ENCODE results near the gene AMFR. TPM values are rescaled to one million over a fixed set of nuclear protein-coding genes. Genes with fewer than 3 reads are reported as not detected.

Gene AMFR
- total and polyA plus RNA-seq, 10 of the 15 experiments (the other 5 are each of a cell fraction or from before 2014, with no cell fraction given): 8.2 to 67.6 (median 28.1) TPM

DNA sequence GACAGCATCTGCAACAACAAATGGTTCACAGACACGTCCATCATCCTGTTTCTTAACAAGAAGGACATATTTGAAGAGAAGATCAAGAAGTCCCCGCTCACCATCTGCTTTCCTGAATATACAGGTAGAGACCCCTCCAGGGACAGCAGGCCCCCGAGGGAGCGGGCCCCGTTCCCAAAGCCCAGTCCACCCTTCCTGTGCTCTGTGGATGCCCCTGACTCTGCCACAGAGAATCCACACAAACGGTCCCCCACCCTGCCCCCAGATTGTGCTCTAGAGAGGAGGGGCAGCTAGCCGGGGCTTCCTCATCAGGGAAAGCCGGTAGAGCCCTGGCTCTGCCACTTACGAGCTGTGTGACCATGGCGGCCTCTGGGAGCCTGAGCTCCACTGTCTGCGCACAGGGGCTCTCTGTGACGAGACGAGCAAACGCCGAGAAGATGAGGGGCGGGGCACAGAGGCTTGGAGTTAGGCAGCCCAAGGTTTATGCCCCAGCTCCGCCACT, 84.4 kb downstream of the AMFR start:
- ChIA-PET RAD21 (ENCODE audit: unreplicated experiment) (no interaction called here), POLR2A (no interaction called here), SMC1A (ENCODE audit: uncharacterized antibody, unreplicated experiment) (no interaction called here), CTCF (interaction anchor here (1.7 kb wide), 1 partner anchor 15 kb away, joined by 5 read pairs; no protein-coding TSS in a partner anchor)
- H3K4me1 ChIP-seq (ENCODE audit: control insufficient read depth, insufficient read depth, low read length): no peaks in the 10 kb centered on the region
- intact Hi-C loops (cut with micrococcal nuclease; ENCODE audit: unreplicated experiment): no loop called here
- H3K9ac ChIP-seq (ENCODE audit: control insufficient read depth, insufficient read depth, low read length): no peak overlapping the region
- no peak overlapping the region for H3K4me3 ChIP-seq
- no peaks in the 10 kb centered on the region for H3K36me3 ChIP-seq (ENCODE audit: control insufficient read depth in 2 of 2, insufficient read depth in 2 of 2, low read length in 1 of 2)
- BruUV-seq (replicated peaks): no TSS peak
- FAIRE-seq: no peak
- TF ChIP-seq NRF1 (conservative IDR thresholded peaks at IDR 0.05; ENCODE audit: low read depth, low read length) (no peak), RFX5 (IDR thresholded peaks at IDR 0.05; ENCODE audit: low read depth, low read length) (no peak), DPF2 (IDR thresholded peaks at IDR 0.05) (no peak), BHLHE40 (IDR thresholded peaks at IDR 0.05; ENCODE audit: borderline replicate concordance in 1 of 2, low read depth in 2 of 2, low read length in 1 of 2) (no peak), TAF1 (IDR thresholded peaks at IDR 0.05; ENCODE audit: borderline replicate concordance, low read depth, low read length) (no peak), BRCA1 (IDR thresholded peaks at IDR 0.05; ENCODE audit: low read depth, low read length) (no peak), STAT1 (conservative IDR thresholded peaks at IDR 0.05) (no peak), RB1 (IDR thresholded peaks at IDR 0.05; ENCODE audit: borderline replicate concordance) (no peak), SMARCA5 (IDR thresholded peaks at IDR 0.05) (no peak), SMAD1 (IDR thresholded peaks at IDR 0.05; ENCODE audit: low read depth, partially characterized antibody) (no peak), ZNF622 (IDR thresholded peaks at IDR 0.05) (no peak), CHD2 (IDR thresholded peaks at IDR 0.05; ENCODE audit: borderline replicate concordance, low read depth, low read length) (no peak)
- TF ChIP-seq, protein P1, sequence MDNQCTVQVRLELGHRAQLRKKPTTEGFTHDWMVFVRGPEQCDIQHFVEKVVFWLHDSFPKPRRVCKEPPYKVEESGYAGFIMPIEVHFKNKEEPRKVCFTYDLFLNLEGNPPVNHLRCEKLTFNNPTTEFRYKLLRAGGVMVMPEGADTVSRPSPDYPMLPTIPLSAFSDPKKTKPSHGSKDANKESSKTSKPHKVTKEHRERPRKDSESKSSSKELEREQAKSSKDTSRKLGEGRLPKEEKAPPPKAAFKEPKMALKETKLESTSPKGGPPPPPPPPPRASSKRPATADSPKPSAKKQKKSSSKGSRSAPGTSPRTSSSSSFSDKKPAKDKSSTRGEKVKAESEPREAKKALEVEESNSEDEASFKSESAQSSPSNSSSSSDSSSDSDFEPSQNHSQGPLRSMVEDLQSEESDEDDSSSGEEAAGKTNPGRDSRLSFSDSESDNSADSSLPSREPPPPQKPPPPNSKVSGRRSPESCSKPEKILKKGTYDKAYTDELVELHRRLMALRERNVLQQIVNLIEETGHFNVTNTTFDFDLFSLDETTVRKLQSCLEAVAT (IDR thresholded peaks at IDR 0.05): no peak
- TF ChIP-seq, protein P2, sequence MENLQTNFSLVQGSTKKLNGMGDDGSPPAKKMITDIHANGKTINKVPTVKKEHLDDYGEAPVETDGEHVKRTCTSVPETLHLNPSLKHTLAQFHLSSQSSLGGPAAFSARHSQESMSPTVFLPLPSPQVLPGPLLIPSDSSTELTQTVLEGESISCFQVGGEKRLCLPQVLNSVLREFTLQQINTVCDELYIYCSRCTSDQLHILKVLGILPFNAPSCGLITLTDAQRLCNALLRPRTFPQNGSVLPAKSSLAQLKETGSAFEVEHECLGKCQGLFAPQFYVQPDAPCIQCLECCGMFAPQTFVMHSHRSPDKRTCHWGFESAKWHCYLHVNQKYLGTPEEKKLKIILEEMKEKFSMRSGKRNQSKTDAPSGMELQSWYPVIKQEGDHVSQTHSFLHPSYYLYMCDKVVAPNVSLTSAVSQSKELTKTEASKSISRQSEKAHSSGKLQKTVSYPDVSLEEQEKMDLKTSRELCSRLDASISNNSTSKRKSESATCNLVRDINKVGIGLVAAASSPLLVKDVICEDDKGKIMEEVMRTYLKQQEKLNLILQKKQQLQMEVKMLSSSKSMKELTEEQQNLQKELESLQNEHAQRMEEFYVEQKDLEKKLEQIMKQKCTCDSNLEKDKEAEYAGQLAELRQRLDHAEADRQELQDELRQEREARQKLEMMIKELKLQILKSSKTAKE (IDR thresholded peaks at IDR 0.05; ENCODE audit: low read depth, poor library complexity, severe bottlenecking): no peak
- TF ChIP-seq, protein P3, sequence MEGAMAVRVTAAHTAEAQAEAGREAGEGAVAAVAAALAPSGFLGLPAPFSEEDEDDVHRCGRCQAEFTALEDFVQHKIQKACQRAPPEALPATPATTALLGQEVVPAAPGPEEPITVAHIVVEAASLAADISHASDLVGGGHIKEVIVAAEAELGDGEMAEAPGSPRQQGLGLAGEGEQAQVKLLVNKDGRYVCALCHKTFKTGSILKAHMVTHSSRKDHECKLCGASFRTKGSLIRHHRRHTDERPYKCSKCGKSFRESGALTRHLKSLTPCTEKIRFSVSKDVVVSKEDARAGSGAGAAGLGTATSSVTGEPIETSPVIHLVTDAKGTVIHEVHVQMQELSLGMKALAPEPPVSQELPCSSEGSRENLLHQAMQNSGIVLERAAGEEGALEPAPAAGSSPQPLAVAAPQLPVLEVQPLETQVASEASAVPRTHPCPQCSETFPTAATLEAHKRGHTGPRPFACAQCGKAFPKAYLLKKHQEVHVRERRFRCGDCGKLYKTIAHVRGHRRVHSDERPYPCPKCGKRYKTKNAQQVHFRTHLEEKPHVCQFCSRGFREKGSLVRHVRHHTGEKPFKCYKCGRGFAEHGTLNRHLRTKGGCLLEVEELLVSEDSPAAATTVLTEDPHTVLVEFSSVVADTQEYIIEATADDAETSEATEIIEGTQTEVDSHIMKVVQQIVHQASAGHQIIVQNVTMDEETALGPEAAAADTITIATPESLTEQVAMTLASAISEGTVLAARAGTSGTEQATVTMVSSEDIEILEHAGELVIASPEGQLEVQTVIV (IDR thresholded peaks at IDR 0.05; ENCODE audit: borderline replicate concordance, partially characterized antibody): no peak
- no peak for DNase-seq (ENCODE audit: low read depth, low spot score)
- no peaks in the 10 kb centered on the region for H3K9me3 ChIP-seq (replicated peaks; ENCODE audit: control insufficient read depth, insufficient read depth, low read length)
- no peak overlapping the region for H2AFZ ChIP-seq (ENCODE audit: control insufficient read depth, low read depth, low read length)
- H3K79me2 ChIP-seq (ENCODE audit: control insufficient read depth, insufficient read depth, low read length): no peaks in the 10 kb centered on the region
- no peaks in the 10 kb centered on the region; a peak in 1 of 4 replicates for H3K27me3 ChIP-seq (replicated peaks in 1 of 2; ENCODE audit: control insufficient read depth in 2 of 2, insufficient read depth in 2 of 2, low read length in 1 of 2)
- 25% methylated on average over 17 of the region's 17 CpGs for WGBS (ENCODE audit: insufficient coverage, insufficient replicate concordance, low lambda C conversion rate, missing lambda C conversion rate)
- H3K4me2 ChIP-seq (ENCODE audit: control insufficient read depth, insufficient read depth): no peak overlapping the region
- no peak overlapping the region for H3K27ac ChIP-seq (ENCODE audit: control insufficient read depth, insufficient read depth)
- ATAC-seq: no peak
- in situ Hi-C loops (cut with MboI): no loop called here
- no peaks in the 10 kb centered on the region for H4K20me1 ChIP-seq (ENCODE audit: control insufficient read depth, insufficient read depth)

Data from GM12878 (cell line).